ENCODE data around the gene CMTM7.

Gene CMTM7

GRCh38 chr3:32500231-32500630, 108.6 kb downstream of the CMTM7 start:
- peaks cover 38% of the 10 kb centered on the region for H3K4me1 Mint-ChIP-seq (ENCODE audit: low read depth)
- no peaks in the 10 kb centered on the region for H3K27me3 Mint-ChIP-seq (ENCODE audit: low read depth)
- peaks cover 24% of the 10 kb centered on the region for H3K36me3 Mint-ChIP-seq (ENCODE audit: low read depth)
- no peaks in the 10 kb centered on the region for H3K9me3 Mint-ChIP-seq
- no peak overlapping the region for H3K27ac Mint-ChIP-seq
- DNase-seq (ENCODE audit: low spot score), result no peak
- peak overlapping the region; percentile 99 for H3K4me3 Mint-ChIP-seq

DNA sequence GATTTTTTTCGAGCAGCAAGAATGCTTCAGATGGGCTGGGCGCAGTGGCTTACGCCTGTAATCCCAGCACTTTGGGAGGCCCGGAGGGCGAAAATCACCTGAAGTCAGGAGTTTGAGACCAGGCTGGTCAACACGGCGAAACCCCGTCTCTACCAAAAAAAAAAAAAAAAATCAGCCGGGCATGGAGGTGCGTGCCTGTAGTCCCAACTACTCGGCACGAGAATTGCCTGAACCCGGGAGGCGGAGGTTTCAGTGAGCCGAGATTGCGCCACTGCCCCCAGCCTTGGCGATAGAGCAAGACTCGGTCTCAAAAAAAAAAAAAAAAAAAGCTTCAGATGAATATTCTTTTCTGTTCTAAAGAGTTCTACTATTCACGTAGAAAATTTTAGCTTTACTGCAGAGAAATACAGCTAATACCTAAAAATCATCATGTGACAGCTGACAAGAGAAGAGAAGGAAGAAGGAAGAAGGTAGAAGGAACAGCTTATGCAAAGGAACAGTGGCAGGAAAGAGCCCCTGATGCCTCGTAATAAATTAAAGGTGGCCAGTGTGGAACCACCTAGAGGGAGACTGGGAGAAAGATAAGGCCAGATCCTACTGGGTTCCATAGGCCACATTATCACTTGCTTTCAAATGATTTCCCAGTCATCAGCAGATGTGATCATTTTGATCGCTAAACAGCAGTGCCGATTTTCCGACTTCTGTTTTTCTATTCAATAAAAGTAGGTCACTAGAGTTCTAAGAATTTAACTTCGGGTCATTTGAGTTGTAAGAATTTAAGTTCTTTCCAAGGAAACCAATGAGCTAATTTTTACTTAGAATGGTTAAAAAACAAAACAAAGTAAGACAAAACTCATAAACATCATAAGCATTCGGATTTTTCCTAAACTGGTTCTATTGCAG, 109.5 kb downstream of the CMTM7 start:
- Mint-ChIP-seq H3K9me3 (no peaks in the 10 kb centered on the region), H3K4me3 (peak overlapping the region; percentile 99), H3K27me3 (ENCODE audit: low read depth) (no peaks in the 10 kb centered on the region), H3K27ac (peak overlapping the region; percentile 67), H3K36me3 (ENCODE audit: low read depth) (peaks cover 19% of the 10 kb centered on the region), H3K4me1 (ENCODE audit: low read depth) (peaks cover 35% of the 10 kb centered on the region)
- no peak for DNase-seq (ENCODE audit: low spot score)

GRCh38 chr3:32501783-32502117, 110.1 kb downstream of the CMTM7 start:
- DNase-seq (ENCODE audit: low spot score), result no peak
- Mint-ChIP-seq H3K27ac (peak overlapping the region; percentile 92), H3K4me1 (ENCODE audit: low read depth) (peaks cover 30% of the 10 kb centered on the region), H3K4me3 (peak overlapping the region; percentile 99), H3K36me3 (ENCODE audit: low read depth) (peaks cover 14% of the 10 kb centered on the region), H3K27me3 (ENCODE audit: low read depth) (no peaks in the 10 kb centered on the region), H3K9me3 (no peaks in the 10 kb centered on the region)

- peak within 1 kb of the TSS; percentile 99 for H3K4me3 Mint-ChIP-seq
- no peaks in the 10 kb centered on the region for H3K9me3 Mint-ChIP-seq
- H3K27ac Mint-ChIP-seq, result peak within 1 kb of the TSS; percentile 92
- H3K36me3 Mint-ChIP-seq (ENCODE audit: low read depth), result peaks cover 12% of the 10 kb centered on the region
- peak; percentile 74 for DNase-seq (ENCODE audit: low spot score)
- peaks cover 29% of the 10 kb centered on the region for H3K4me1 Mint-ChIP-seq (ENCODE audit: low read depth)
- no peaks in the 10 kb centered on the region for H3K27me3 Mint-ChIP-seq (ENCODE audit: low read depth)
Observed at GRCh38 chr3:32502118-32502945, 110.7 kb downstream of the CMTM7 start, which contains the start of gene CMTM6. Gene CMTM6, minus strand, starts transcription at chr3:32502852. Its CDS starts 107 bp downstream, at chr3:32502745.

DNA sequence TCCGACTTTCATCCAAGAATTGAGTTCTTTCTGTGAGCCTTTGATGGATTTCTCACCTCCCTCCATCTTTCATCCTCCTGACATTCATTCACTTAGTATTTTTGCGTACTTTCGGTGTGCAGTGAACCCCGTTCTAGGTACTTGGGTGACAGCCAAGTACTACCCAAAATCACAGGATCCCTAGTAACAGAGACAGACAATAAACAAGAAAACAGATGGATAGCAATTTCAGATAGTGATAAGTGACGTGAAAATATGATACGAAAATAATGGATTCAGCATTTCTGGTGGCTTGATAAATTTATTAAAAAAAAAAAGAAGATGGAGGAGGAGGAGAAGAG, 111.3 kb downstream of the CMTM7 start:
- peaks cover 29% of the 10 kb centered on the region for H3K4me1 Mint-ChIP-seq (ENCODE audit: low read depth)
- no peaks in the 10 kb centered on the region for H3K27me3 Mint-ChIP-seq (ENCODE audit: low read depth)
- no peaks in the 10 kb centered on the region for H3K9me3 Mint-ChIP-seq
- peaks cover 12% of the 10 kb centered on the region for H3K36me3 Mint-ChIP-seq (ENCODE audit: low read depth)
- H3K4me3 Mint-ChIP-seq, result peak overlapping the region; percentile 99
- peak overlapping the region; percentile 78 for H3K27ac Mint-ChIP-seq
- no peak for DNase-seq (ENCODE audit: low spot score)

Measured in T-helper 2 cell treated with Interferon-gamma antibody and Interleukin-4, amounts not matched to agents 5 μg/mL and 100 μg/mL, for 36 hours (primary cell).